HG03280 (cell line): ENCODE results near the gene BBS9.
"Not testable (repeated sequence)": the region's sequence is repeated elsewhere in the genome, so short reads cannot be mapped to it uniquely, and the experiment has no call there.

ENCODE experiments used
- ATAC-seq: cut with Tn5 transposase; IDR thresholded peaks from one replicate; pipeline ENCODE4 v1.9.1; 2021; ENCODE audit warnings: mild to moderate bottlenecking, moderate library complexity; ENCODE audit not compliant: unreplicated experiment

Gene BBS9

GRCh38 chr7:33193308-33193864 lies 64.0 kb downstream of the BBS9 start:
- ATAC-seq: no peak

- no peak for ATAC-seq
Measured at GRCh38 chr7:33195264-33195663, 65.9 kb downstream of the BBS9 start.

- no peak for ATAC-seq
Measured at GRCh38 chr7:33196221-33196620, 66.9 kb downstream of the BBS9 start.

GRCh38 chr7:33200282-33200681 lies 70.9 kb downstream of the BBS9 start:
- no peak for ATAC-seq

- ATAC-seq: no peak
Measured at GRCh38 chr7:33201821-33202220, 72.5 kb downstream of the BBS9 start.

GRCh38 chr7:33210958-33211357 lies 81.6 kb downstream of the BBS9 start:
- ATAC-seq: no peak

GRCh38 chr7:33212144-33212543 lies 82.8 kb downstream of the BBS9 start:
- no peak for ATAC-seq

- no peak for ATAC-seq
Measured at GRCh38 chr7:33215992-33216391, 86.6 kb downstream of the BBS9 start.

GRCh38 chr7:33217595-33217994 lies 88.2 kb downstream of the BBS9 start:
- ATAC-seq: no peak

- ATAC-seq: not testable (repeated sequence)
Measured at GRCh38 chr7:33218841-33219535, 89.6 kb downstream of the BBS9 start.

- ATAC-seq: no peak
Measured at GRCh38 chr7:33220231-33220630, 90.9 kb downstream of the BBS9 start.

GRCh38 chr7:33221390-33221789 lies 92.0 kb downstream of the BBS9 start:
- ATAC-seq: no peak

- ATAC-seq: no peak
Measured at GRCh38 chr7:33232632-33233145, 103.3 kb downstream of the BBS9 start.

- ATAC-seq: no peak
Measured at GRCh38 chr7:33233659-33234058, 104.3 kb downstream of the BBS9 start.

GRCh38 chr7:33237036-33237435 lies 107.7 kb downstream of the BBS9 start:
- no peak for ATAC-seq

- ATAC-seq: no peak
Measured at GRCh38 chr7:33243319-33243881, 114.0 kb downstream of the BBS9 start.

- no peak for ATAC-seq
Measured at GRCh38 chr7:33248671-33249070, 119.3 kb downstream of the BBS9 start.

GRCh38 chr7:33250421-33250871 lies 121.1 kb downstream of the BBS9 start:
- no peak for ATAC-seq

GRCh38 chr7:33251301-33251700 lies 121.9 kb downstream of the BBS9 start:
- no peak for ATAC-seq

GRCh38 chr7:33258491-33258951 lies 129.2 kb downstream of the BBS9 start:
- no peak for ATAC-seq

- ATAC-seq: peak; percentile 83
Measured at GRCh38 chr7:33261585-33261984, 132.2 kb downstream of the BBS9 start.

- no peak for ATAC-seq
Measured at GRCh38 chr7:33262476-33262875, 133.1 kb downstream of the BBS9 start.
